Right cardiac atrium (tissue), 5 donors: ENCODE results near the gene ZFHX3. TPM values are rescaled to one million over a fixed set of nuclear protein-coding genes. Genes with fewer than 3 reads are reported as not detected.

ENCODE experiments used
- ATAC-seq, 2 donors: fragments of 200-7000 bp; cut with Tn5 transposase; one replicate each; pipeline versions ENCODE4 v1.8.0 to v1.9.1; 2020; ENCODE audit warnings: moderate library complexity in 2 of 2, mild to moderate bottlenecking in 1 of 2
- DNase-seq, 3 donors: peaks; one replicate each; pipeline ENCODE4 v3.0.0-alpha.2; 2020
- H3K27ac ChIP-seq: one replicate; pipeline ENCODE4 v1.5.1; 2013; ENCODE audit warnings: mild to moderate bottlenecking, low read length, control low read depth, moderate library complexity
- H3K27me3 ChIP-seq: one replicate; pipeline ENCODE4 v1.6.1; 2013; ENCODE audit not compliant: control insufficient read depth, insufficient read depth
- H3K4me1 ChIP-seq: one replicate; pipeline ENCODE4 v1.6.1; 2013; ENCODE audit warnings: low read length; ENCODE audit not compliant: control insufficient read depth, insufficient read depth
- H3K4me3 ChIP-seq: one replicate; pipeline ENCODE4 v1.5.1; 2013; ENCODE audit warnings: low read length, control low read depth
- H3K9me3 ChIP-seq: one replicate; pipeline ENCODE4 v1.6.1; 2013; ENCODE audit warnings: low read length; ENCODE audit not compliant: control insufficient read depth
- WGBS: extraction: QIAGEN DNeasy Blood & Tissue Kit; methylation state at CpG from one replicate; pipeline ENCODE4 v1.1.7; 2013; 5-methylcytosine and 5-hydroxymethylcytosine counted together
- intact Hi-C, 4 donors: fragments of 100-400 bp; cut with DNase I; formaldehyde crosslinking; loops; one replicate each; pipeline versions ENCODE4 v1.11.0 to v1.14.0; 2022 to 2023
- polyA plus RNA-seq: library from polyadenylated mRNA; stranded (reverse); fragments of 200-250 nt; gene quantifications from one replicate; pipeline ENCODE4 v1.2.3, GENCODE V29; 2013
- total RNA-seq, 4 donors: library from RNA; stranded (reverse); fragmentation: NEBNext Ultra II Directional; extraction: Animal tissue kit (Norgen Biotek cat#: 25700); gene quantifications; one replicate each; pipeline ENCODE4 v1.2.1, GENCODE V29; 2021
- donor health status: healthy with polysubstance abuse.
- donor health status: DM: no; HTN: yes; CAD: no.
- donor health status: DM: no; HTN: no; CAD: no.
- donor health status: DM: no; HTN: yes; CAD: no; lungs with severe emphysema.
- donor health status: DM: yes; HTN: yes; CAD: no.

Gene ZFHX3
- total and polyA plus RNA-seq, 5 donors, result 4.3 to 18.2 (median 9.7) TPM

DNA sequence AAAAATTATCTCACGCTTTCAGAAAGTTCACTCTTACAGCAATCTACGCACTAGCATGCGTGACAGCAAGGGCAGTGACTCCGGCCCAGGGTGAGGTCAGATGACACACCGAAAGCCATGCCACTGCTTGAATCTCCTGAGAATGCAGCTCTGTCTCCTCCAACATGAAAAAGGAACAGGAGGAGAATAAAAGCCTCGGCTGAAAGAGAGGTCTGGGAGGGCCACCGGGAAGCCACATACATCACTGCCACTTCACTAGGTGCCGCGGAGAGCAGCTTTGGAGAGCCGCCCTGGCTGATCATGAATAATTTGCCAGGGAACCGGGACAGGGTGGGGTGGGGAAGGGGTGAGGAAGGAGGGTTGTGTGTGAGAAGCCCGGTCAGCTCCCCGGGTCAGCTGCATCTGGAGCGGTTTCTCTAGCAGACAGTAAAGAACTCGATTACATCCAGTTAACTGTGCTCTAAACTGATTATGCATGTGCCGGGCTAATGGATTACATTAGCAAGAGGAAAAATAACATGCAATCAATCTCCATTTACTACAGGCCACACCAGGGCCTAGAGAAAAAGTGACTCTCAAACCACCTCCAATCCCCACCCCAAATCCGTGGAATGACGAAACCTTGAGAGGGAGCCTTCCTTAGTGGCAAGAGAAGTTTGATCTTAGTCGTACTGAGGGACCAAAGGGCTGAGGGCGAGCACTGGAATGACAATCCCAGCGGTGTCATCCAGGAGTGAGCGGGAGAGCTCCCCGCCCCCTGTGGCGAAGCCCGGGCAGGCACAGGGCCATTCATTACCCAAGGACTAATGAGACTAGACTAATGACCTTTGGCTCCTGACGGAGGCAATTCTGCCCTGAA, 100.3 kb downstream of the ZFHX3 start:
- DNase-seq (peak in 2 of 3 donors; percentile 61 to 69), ATAC-seq (peak; percentile 47 to 77)
- H3K27ac ChIP-seq, result peak overlapping the region; percentile 34
- peaks cover 14% of the 10 kb centered on the region for H3K4me1 ChIP-seq
- 60% methylated on average over 26 of the region's 26 CpGs for WGBS
- H3K27me3 ChIP-seq, result no peaks in the 10 kb centered on the region
- intact Hi-C loops, result loop anchor here in 1 of 4 donors (10.0 kb wide), 1 partner anchor 107 kb away; no protein-coding TSS in a partner anchor
- no peaks in the 10 kb centered on the region for H3K9me3 ChIP-seq
- H3K4me3 ChIP-seq, result no peak overlapping the region

DNA sequence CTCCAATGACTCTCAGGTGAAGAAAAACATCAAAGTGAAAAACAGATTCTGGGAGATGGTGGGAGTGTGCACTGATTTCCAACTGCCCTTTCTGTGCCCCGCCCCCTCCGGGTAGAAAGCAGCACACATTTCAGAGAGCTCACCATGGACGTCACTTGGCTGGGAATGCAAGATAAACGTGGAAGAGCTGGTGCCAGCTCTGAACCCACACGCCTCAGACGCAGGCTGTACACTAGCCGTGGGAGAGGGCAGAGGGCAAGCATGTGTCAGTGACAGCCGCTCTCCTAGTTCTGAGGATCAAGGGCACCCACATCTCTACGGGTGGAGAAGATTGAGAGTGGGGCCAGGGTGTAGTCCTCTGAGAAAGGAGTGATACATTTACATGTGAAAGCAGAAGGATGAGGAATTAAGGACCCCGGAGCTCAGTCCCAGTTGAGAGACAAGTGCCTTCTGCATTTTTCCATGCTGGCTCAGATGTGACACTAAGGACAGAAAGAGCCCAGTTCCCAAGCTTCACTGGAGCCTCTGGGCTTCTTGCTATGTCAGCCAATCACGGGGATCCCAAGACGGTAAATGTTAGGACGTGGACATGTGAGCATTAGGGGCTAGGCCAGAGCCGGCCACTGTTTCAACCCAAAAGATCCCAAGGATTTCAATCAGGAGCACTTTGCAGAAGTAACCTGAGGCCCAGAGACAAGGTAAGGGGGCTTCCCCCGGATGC, 101.3 kb downstream of the ZFHX3 start:
- no peaks in the 10 kb centered on the region for H3K27me3 ChIP-seq
- 43% methylated on average over 15 of the region's 15 CpGs for whole genome bisulfite sequencing
- peak; percentile 75 to 80 (median 79) for DNase-seq
- intact Hi-C loops, result loop anchor here in 1 of 4 donors (10.0 kb wide), 1 partner anchor 108 kb away; no protein-coding TSS in a partner anchor
- ATAC-seq, result peak; percentile 87 to 93
- peak overlapping the region; percentile 57 for H3K27ac ChIP-seq
- H3K4me1 ChIP-seq, result peaks cover 9% of the 10 kb centered on the region
- no peak overlapping the region for H3K4me3 ChIP-seq
- no peaks in the 10 kb centered on the region for H3K9me3 ChIP-seq

DNA sequence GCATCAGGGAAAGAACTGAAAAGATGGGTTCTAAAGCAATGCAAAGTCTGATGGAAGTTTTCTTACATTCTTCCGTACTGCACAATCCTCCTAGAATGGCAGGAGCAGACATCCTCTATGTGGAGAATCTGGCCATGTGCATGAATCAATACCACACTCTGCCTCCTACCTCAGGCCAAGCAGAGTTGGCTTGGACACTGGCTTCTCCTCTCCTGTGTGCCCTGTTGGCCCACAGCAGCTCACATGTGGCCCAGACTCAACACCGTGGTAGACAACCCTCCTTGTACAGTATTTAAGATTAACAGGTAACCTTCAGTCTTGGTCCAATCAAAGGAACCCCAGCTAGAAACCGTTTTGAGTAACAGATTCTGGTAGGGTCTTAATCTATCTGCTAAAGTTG, 101.9 kb downstream of the ZFHX3 start:
- 73% methylated on average over 3 of the region's 3 CpGs for WGBS
- no peaks in the 10 kb centered on the region for H3K9me3 ChIP-seq
- intact Hi-C loops, result loop anchor here in 1 of 4 donors (10.0 kb wide), 1 partner anchor 109 kb away; no protein-coding TSS in a partner anchor

DNA sequence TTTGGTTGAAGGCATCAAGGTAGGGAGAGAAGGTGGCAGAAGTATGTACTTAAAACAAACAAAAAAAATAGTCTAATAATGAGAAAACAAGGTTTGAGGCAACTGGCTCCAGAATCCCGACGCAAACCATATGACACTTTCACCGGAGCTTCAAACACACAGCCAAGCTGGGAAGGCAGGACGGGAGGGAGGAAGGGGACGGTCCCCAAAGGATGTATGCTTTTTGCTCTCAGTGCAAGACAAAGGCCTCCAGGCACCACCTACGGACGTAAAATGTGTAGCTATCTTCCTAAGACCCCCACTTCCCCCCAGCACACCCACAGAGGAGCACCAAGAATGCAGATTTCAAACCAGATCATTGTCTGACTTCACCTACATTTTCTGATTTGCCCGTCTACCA, 102.3 kb downstream of the ZFHX3 start:
- H3K4me1 ChIP-seq, result peaks cover 9% of the 10 kb centered on the region
- H3K27ac ChIP-seq, result no peak overlapping the region
- intact Hi-C loops, result loop anchor here in 1 of 4 donors (10.0 kb wide), 1 partner anchor 109 kb away; no protein-coding TSS in a partner anchor
- DNase-seq (no peak), ATAC-seq (no peak)
- H3K4me3 ChIP-seq, result no peak overlapping the region
- no peaks in the 10 kb centered on the region for H3K27me3 ChIP-seq
- 93% methylated on average over 8 of the region's 8 CpGs for whole genome bisulfite sequencing
- H3K9me3 ChIP-seq, result no peaks in the 10 kb centered on the region

More for the DNA sequence above, 101.9 kb downstream of the ZFHX3 start:
- ATAC-seq (peak in 1 of 2 donors; percentile 4), DNase-seq (no peak)
- Histone ChIP-seq H3K27ac (no peak overlapping the region), H3K4me1 (peaks cover 9% of the 10 kb centered on the region), H3K27me3 (no peaks in the 10 kb centered on the region), H3K4me3 (no peak overlapping the region)

DNA sequence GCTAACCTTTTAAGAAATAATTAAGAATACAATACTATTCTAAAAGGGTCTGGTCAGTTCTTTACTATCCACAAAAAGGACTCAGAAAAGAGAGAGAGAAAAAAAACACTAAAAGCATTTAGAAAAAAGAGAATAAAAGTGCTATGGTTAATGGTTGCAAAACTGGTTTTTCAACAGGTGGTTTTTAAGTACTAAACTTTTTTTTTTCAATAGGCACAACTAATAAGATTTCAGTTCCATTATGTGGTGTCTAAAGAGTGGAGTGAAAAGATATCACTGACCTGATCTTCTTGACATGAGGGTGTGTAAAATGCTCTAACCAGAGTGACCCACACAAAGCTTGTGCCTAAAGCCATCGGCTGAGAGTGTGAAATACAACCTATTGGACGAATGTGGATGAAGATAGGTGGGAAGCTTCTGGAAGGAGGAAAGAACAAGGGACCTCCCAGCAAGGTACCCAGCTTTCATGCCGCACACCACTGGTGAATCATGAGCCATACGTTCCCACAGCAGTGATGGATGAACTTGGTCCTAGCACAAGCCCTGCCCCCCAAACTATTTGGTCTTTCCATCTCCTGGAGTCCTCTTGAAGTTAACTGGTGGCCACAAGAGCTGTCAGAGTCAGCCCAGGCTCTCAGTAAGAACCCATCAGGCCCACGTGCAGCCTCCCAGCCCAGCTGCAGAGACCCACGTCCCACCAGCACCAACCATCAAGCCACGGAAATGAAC, 103.0 kb downstream of the ZFHX3 start:
- DNase-seq (no peak), ATAC-seq (no peak)
- H3K27me3 ChIP-seq, result no peaks in the 10 kb centered on the region
- intact Hi-C loops, result loop anchor here in 1 of 4 donors (10.0 kb wide), 1 partner anchor 110 kb away; no protein-coding TSS in a partner anchor
- no peak overlapping the region for H3K27ac ChIP-seq
- no peaks in the 10 kb centered on the region for H3K9me3 ChIP-seq
- no peak overlapping the region for H3K4me3 ChIP-seq
- WGBS, result 90% methylated on average over 7 of the region's 7 CpGs
- H3K4me1 ChIP-seq, result peaks cover 11% of the 10 kb centered on the region

DNA sequence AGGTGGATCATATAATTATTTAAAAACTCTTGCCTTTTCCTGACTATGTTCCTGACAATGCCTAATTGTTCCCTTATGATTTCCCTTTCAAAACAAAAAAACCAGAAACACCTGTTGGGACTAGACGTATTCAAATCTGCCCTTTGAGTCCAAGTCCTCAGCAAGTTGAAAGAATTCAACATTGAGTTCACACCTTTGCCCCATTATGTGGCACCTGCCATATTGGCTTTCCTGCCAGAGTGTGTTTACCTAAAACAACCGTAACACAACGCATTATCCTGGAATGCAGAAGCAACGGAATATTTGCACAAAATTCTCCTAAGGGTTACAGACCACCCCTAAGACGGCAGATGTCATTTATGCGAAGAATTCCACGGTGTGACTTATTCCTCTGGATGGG, 105.9 kb downstream of the ZFHX3 start:
- H3K9me3 ChIP-seq, result no peaks in the 10 kb centered on the region
- H3K4me1 ChIP-seq, result peaks cover 16% of the 10 kb centered on the region
- no peaks in the 10 kb centered on the region for H3K27me3 ChIP-seq
- H3K27ac ChIP-seq, result no peak overlapping the region
- H3K4me3 ChIP-seq, result no peak overlapping the region
- ATAC-seq (no peak), DNase-seq (no peak)
- intact Hi-C loops, result loop anchor here in 1 of 4 donors (10.0 kb wide), 1 partner anchor 113 kb away; no protein-coding TSS in a partner anchor
- WGBS, result 91% methylated on average over 7 of the region's 7 CpGs

DNA sequence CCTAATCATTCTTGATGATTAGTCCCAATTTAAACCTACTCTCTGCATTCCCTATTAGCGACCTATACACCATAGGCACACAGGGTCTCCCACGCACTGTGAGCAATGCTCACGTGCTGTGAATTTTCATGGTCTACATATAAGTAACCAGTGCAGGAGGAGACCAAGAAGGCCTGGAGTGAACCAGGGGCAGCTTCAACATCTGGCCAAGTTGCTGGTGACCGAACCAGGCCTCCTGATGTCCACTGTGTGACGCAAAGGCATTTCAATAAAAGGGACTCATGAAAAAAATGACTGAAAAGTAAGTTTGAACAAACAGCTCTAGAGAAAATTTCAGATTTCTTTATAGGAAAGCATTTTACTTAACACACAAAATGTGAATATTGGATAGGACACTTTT, 107.0 kb downstream of the ZFHX3 start:
- Histone ChIP-seq H3K4me3 (no peak overlapping the region), H3K4me1 (peaks cover 16% of the 10 kb centered on the region), H3K9me3 (no peaks in the 10 kb centered on the region), H3K27me3 (no peaks in the 10 kb centered on the region), H3K27ac (no peak overlapping the region)
- ATAC-seq, result no peak
- 96% methylated on average over 5 of the region's 5 CpGs for WGBS
- no peak for DNase-seq
- intact Hi-C loops, result loop anchor here in 1 of 4 donors (10.0 kb wide), 1 partner anchor 114 kb away; no protein-coding TSS in a partner anchor

DNA sequence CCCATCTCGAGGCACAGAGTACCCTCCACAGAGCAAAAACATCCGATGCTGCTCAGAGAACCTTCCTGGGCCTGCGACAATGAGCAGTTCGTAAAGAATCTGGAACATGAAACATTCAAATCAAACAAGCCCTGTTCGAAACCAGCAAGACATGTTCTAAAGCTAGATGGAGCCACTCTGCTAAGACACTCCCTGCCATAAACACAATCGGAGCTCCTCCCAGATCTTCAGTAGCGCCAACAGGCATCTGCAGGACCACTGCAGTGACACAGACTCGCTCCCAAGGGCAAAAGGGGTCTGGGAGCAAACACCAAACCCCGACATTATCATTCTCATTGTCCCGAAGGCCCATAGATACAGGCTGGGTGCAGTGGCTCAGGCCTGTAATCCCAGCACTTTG, 108.7 kb downstream of the ZFHX3 start:
- H3K27ac ChIP-seq, result peak overlapping the region; percentile 97
- H3K27me3 ChIP-seq, result no peaks in the 10 kb centered on the region
- no peaks in the 10 kb centered on the region for H3K9me3 ChIP-seq
- peak; percentile 77 to 81 for ATAC-seq
- H3K4me1 ChIP-seq, result peaks cover 17% of the 10 kb centered on the region
- 42% methylated on average over 10 of the region's 10 CpGs for WGBS
- intact Hi-C loops, result loop anchor here in 2 of 4 donors (5.0 to 10.0 kb wide), 2 partner anchors 94 to 118 kb away; no protein-coding TSS in a partner anchor
- H3K4me3 ChIP-seq, result no peak overlapping the region
- DNase-seq, result peak; percentile 59 to 77 (median 65)

DNA sequence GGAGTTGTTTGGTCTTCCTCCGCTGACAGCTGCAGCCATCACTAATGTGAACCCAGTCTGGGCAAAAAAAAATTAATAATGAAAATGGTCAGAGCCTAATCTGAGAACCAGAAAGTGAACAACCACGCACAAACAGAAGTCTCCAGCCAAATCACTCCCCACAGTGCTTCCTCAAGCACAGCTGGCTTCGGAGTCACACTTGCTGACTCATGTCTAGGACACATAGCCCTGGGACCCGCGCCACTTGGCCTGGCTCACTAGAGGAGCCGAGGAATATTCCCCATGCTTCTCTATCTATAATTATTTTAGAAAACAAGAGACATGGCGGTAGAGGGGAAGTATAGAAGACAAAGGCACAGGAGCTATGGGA, 109.1 kb downstream of the ZFHX3 start:
- H3K4me1 ChIP-seq, result peaks cover 17% of the 10 kb centered on the region
- 16% methylated on average over 7 of the region's 7 CpGs for WGBS
- intact Hi-C loops, result loop anchor here in 2 of 4 donors (5.0 to 10.0 kb wide), 2 partner anchors 94 to 119 kb away; no protein-coding TSS in a partner anchor
- peak; percentile 95 to 96 for ATAC-seq
- DNase-seq, result peak; percentile 90 to 98 (median 97)
- no peaks in the 10 kb centered on the region for H3K27me3 ChIP-seq
- no peak overlapping the region for H3K4me3 ChIP-seq
- H3K9me3 ChIP-seq, result no peaks in the 10 kb centered on the region
- H3K27ac ChIP-seq, result peak overlapping the region; percentile 97
